ENCODE measurements around the gene CHMP2A. TPM values are rescaled to one million over a fixed set of nuclear protein-coding genes. Genes with fewer than 3 reads are reported as not detected.
A peak's percentile ranks its signal among the peaks of the same experiment; 100 is the strongest.

CHMP2A gene
- total and polyA plus RNA-seq, 2 of the 13 experiments (the other 11 are each of a cell fraction or from before 2014, with no cell fraction given): 49.7 to 55.0 TPM

DNA sequence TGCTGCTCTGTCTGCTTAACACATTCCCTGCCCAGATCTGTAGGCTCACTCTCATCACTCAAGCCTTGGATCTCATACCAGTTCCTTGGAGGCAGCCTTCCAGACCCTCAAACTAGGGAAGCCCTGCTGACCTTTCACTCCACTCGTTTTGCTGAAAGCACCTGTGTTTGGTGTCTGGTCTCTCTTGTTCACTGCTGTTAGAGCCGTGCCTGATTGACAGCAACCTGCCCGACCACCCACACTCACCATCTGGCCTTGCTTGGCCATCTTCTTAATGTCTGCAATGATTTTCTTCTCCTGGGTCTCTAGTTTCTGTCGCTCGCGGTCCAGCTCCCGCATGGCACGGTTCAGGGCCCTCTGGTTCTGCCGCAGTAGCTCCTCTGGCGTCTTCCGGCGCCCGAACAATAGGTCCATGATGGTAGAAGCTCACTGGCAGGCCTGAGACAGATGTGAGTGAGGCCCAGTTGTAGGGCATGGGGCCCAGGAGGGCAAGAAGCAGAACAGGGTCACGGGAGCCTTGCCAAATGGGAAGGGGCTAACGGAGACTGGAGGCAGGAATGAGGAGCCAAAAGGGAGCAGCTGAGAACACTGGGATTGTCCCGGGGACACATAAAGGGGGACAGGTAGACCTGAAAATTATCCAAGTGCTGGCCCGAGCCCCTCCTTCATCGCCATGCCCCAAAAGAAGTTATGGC, 959 bp downstream of the CHMP2A start (continued):
- TF ChIP-seq TGIF2 (CRISPR knock-in tag; IDR thresholded peaks at IDR 0.05) (no peak), IKZF1 (IDR thresholded peaks at IDR 0.05) (no peak), BORCS8-MEF2B (CRISPR knock-in tag; IDR thresholded peaks at IDR 0.05) (0 out of 2 replicates have a peak, but pooled peaks have one; percentile 0), FIP1L1 (IDR thresholded peaks at IDR 0.05; ENCODE audit: borderline replicate concordance, insufficient read depth, low read depth, low read length) (no peak), ZC3H4 (CRISPR knock-in tag; IDR thresholded peaks at IDR 0.05; ENCODE audit: borderline replicate concordance) (no peak), ZNF570 (CRISPR knock-in tag; IDR thresholded peaks at IDR 0.05; ENCODE audit: borderline replicate concordance) (no peak), ZNF17 (CRISPR knock-in tag; IDR thresholded peaks at IDR 0.05) (no peak), ZNF441 (CRISPR knock-in tag; IDR thresholded peaks at IDR 0.05; ENCODE audit: borderline replicate concordance) (no peak), ZNF331 (CRISPR knock-in tag; IDR thresholded peaks at IDR 0.05) (no peak), ZNF143 (CRISPR knock-in tag; IDR thresholded peaks at IDR 0.05) (no peak), MBD4 (IDR thresholded peaks at IDR 0.05; ENCODE audit: borderline replicate concordance, low read length) (no peak), ZNF34 (CRISPR knock-in tag; IDR thresholded peaks at IDR 0.05; ENCODE audit: borderline replicate concordance) (no peak), KLF12 (CRISPR knock-in tag; IDR thresholded peaks at IDR 0.05; ENCODE audit: borderline replicate concordance) (no peak)
- TF ChIP-seq, protein P1, sequence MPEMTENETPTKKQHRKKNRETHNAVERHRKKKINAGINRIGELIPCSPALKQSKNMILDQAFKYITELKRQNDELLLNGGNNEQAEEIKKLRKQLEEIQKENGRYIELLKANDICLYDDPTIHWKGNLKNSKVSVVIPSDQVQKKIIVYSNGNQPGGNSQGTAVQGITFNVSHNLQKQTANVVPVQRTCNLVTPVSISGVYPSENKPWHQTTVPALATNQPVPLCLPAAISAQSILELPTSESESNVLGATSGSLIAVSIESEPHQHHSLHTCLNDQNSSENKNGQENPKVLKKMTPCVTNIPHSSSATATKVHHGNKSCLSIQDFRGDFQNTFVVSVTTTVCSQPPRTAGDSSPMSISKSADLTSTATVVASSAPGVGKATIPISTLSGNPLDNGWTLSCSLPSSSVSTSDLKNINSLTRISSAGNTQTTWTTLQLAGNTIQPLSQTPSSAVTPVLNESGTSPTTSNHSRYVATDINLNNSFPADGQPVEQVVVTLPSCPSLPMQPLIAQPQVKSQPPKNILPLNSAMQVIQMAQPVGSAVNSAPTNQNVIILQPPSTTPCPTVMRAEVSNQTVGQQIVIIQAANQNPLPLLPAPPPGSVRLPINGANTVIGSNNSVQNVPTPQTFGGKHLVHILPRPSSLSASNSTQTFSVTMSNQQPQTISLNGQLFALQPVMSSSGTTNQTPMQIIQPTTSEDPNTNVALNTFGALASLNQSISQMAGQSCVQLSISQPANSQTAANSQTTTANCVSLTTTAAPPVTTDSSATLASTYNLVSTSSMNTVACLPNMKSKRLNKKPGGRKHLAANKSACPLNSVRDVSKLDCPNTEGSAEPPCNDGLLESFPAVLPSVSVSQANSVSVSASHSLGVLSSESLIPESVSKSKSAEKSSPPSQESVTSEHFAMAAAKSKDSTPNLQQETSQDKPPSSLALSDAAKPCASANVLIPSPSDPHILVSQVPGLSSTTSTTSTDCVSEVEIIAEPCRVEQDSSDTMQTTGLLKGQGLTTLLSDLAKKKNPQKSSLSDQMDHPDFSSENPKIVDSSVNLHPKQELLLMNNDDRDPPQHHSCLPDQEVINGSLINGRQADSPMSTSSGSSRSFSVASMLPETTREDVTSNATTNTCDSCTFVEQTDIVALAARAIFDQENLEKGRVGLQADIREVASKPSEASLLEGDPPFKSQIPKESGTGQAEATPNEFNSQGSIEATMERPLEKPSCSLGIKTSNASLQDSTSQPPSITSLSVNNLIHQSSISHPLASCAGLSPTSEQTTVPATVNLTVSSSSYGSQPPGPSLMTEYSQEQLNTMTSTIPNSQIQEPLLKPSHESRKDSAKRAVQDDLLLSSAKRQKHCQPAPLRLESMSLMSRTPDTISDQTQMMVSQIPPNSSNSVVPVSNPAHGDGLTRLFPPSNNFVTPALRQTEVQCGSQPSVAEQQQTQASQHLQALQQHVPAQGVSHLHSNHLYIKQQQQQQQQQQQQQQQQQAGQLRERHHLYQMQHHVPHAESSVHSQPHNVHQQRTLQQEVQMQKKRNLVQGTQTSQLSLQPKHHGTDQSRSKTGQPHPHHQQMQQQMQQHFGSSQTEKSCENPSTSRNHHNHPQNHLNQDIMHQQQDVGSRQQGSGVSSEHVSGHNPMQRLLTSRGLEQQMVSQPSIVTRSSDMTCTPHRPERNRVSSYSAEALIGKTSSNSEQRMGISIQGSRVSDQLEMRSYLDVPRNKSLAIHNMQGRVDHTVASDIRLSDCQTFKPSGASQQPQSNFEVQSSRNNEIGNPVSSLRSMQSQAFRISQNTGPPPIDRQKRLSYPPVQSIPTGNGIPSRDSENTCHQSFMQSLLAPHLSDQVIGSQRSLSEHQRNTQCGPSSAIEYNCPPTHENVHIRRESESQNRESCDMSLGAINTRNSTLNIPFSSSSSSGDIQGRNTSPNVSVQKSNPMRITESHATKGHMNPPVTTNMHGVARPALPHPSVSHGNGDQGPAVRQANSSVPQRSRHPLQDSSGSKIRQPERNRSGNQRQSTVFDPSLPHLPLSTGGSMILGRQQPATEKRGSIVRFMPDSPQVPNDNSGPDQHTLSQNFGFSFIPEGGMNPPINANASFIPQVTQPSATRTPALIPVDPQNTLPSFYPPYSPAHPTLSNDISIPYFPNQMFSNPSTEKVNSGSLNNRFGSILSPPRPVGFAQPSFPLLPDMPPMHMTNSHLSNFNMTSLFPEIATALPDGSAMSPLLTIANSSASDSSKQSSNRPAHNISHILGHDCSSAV (CRISPR knock-in tag; IDR thresholded peaks at IDR 0.05; ENCODE audit: borderline replicate concordance): no peak
- TF ChIP-seq, protein P2, sequence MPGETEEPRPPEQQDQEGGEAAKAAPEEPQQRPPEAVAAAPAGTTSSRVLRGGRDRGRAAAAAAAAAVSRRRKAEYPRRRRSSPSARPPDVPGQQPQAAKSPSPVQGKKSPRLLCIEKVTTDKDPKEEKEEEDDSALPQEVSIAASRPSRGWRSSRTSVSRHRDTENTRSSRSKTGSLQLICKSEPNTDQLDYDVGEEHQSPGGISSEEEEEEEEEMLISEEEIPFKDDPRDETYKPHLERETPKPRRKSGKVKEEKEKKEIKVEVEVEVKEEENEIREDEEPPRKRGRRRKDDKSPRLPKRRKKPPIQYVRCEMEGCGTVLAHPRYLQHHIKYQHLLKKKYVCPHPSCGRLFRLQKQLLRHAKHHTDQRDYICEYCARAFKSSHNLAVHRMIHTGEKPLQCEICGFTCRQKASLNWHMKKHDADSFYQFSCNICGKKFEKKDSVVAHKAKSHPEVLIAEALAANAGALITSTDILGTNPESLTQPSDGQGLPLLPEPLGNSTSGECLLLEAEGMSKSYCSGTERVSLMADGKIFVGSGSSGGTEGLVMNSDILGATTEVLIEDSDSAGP (CRISPR knock-in tag; IDR thresholded peaks at IDR 0.05; ENCODE audit: borderline replicate concordance): no peak
- TF ChIP-seq, protein P3, sequence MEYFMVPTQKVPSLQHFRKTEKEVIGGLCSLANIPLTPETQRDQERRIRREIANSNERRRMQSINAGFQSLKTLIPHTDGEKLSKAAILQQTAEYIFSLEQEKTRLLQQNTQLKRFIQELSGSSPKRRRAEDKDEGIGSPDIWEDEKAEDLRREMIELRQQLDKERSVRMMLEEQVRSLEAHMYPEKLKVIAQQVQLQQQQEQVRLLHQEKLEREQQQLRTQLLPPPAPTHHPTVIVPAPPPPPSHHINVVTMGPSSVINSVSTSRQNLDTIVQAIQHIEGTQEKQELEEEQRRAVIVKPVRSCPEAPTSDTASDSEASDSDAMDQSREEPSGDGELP (IDR thresholded peaks at IDR 0.05; ENCODE audit: borderline replicate concordance, low read depth): no peak
- TF ChIP-seq, protein P4, sequence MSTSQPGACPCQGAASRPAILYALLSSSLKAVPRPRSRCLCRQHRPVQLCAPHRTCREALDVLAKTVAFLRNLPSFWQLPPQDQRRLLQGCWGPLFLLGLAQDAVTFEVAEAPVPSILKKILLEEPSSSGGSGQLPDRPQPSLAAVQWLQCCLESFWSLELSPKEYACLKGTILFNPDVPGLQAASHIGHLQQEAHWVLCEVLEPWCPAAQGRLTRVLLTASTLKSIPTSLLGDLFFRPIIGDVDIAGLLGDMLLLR (CRISPR knock-in tag; IDR thresholded peaks at IDR 0.05): no peak
- TF ChIP-seq, protein P5, sequence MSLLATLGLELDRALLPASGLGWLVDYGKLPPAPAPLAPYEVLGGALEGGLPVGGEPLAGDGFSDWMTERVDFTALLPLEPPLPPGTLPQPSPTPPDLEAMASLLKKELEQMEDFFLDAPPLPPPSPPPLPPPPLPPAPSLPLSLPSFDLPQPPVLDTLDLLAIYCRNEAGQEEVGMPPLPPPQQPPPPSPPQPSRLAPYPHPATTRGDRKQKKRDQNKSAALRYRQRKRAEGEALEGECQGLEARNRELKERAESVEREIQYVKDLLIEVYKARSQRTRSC (CRISPR knock-in tag; IDR thresholded peaks at IDR 0.05; ENCODE audit: low read depth): no peak
